Measurements from ENCODE around the gene HOXA5.

Gene HOXA5

DNA sequence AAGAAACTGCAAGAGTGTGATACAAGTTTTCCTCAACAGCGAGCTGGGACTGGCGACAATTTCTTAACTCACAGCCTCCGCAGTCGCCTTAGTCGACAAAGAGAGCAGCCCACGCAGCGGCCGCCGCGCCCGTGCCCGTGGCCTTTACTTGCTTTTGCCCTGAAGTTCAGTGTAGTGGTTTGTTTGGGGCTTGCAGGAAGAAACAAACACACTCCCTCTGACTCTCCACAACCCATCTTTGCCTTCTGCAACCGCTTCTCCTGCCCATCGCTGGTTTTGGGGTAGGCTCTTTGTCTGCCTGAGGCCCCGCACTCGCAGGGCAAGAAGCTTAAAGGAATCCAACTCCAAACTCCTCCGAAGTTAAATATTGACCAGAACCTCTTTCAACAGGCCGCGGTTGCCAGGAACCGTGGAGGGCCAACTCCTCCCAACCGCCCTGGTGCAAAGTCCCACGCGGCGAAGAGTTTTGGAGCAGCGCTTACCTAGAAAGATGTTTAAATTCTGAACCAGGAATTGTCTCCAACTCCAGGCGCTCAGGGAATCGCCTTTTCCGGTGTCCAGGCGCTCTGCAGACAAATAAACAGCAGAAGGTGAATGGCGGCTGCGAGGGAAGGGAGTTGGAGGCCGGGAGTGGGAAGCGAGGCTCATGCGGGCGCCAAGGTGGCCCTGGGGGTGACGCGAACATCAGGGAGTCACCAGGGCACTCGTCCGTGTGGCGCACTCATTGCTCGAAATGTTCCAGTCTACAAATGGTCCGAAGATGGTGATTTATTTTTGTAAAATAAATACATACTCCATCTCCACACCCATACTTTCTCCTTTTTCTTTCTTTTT, 21.2 kb downstream of the HOXA5 start:
- DNase-seq (ENCODE audit: low read depth in 1 of 2, low spot score in 1 of 2): no peak

DNA sequence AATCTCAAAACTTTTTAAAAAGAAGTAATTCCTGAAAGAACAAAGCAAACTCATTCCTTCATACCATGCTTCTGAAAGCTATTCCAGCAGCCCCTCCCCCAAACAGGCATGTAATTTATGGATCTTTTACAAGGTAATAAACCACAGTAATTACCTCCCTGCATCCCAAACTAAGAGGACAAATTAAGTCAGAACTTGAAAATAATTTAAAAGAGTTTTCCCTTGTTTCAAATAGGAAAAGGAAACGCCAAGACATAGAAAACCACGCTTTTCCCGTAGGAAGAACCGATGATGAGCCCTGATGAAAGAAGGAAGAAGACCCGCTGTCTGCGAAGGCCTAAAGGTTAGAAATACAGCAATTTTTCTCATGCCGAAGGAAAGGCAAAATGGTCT, 21.8 kb downstream of the HOXA5 start:
- DNase-seq (ENCODE audit: low read depth in 1 of 2, low spot score in 1 of 2): no peak

- no peak for DNase-seq (ENCODE audit: low read depth in 1 of 2, low spot score in 1 of 2)
These were observed 24.0 kb downstream of the HOXA5 start for GRCh38 chr7:27119412-27119911.

- DNase-seq (ENCODE audit: low read depth in 1 of 2, low spot score in 1 of 2): no peak
These were observed 24.9 kb downstream of the HOXA5 start for GRCh38 chr7:27118580-27118979.

- DNase-seq (ENCODE audit: low read depth in 1 of 2, low spot score in 1 of 2): no peak
These were observed 25.5 kb downstream of the HOXA5 start for GRCh38 chr7:27117887-27118491.

DNA sequence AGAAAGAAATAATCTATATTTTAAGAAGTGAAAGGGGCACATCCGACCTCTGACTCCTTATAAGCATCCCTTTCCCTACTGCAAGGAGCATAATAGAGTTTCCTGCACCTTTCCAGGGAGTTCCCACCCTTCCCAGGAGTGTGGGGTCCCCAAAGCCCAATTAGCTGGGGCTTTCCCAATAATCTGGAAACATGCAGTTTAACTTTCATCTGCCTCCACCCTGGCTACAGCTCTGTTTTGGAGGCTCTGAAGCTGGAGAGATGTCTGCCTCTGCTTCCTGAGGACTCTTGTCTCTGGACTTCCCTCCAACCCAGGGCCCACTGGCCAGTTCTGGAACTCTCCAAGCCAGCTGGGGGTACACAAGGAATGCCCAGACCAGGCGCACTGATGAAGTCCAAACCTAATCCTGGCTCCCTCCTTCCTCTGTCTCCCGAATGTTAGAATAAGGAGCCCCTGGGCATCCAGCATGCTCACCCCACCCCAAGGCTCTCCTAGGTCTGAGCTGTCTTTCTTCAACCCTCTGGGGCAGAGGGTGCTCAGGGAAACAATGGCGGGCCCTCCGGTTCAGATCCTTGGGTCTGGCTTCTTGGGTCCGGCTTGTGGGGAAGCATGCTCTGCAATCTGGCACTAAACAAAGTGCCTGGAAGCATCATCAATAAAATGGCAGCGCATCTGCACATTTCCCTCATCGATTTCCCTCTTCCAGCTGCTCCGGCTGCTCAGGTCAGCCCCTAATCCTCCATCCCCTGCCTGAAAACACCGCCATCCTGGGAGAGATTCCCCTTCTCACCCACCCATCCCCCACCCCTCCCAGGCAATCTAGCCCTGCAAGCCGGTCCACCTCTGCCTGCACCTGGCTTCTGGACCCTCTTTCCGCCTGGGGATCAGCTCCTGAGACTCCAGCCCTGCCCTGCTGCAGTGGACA, 26.3 kb downstream of the HOXA5 start:
- DNase-seq (ENCODE audit: low read depth in 1 of 2, low spot score in 1 of 2): no peak

DNA sequence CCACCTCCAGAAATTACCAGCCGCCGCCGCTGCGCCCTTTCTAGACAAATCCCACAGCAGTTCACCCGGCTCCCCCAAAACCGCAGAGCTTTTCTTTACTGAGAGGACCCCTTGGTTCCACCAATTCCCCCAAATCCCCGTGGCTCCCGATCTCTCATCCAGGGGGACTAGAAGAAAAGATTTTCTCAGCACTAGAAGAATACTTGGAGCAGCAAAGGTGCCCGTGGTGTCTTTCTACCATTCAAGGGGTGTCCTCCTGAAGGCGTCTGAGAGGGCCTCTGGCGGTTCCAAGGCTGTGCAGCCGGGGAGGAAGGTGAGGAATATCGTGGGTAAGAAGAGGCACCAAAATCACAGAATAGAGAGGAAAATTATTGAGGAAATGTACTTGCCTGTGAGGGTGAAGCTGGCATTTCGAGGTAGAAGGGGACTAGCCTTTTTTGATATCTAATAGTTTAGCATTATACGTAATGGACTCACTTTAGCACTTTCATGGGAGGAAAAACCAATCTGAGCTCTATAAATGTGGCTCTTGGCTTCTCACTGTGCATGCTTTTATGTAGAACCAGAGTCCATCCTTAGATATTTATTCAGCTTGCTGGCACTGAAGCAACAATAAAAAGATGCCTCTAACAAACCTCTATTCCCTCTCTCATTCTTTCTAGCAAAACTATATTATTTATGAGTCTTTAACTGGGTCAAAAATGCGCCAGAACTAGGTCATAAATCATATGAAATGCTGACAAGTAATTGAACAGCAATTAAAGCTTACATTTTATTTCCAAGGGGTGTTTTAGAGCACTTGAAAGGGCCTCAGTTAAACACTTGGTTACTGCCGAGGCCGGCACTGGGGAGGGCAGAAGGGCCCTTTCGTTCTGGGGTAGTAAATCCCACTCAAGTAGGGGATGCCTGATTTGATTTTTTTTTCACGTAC, 27.2 kb downstream of the HOXA5 start:
- DNase-seq (ENCODE audit: low read depth in 1 of 2, low spot score in 1 of 2): no peak

GRCh38 chr7:27115221-27116026, 28.1 kb downstream of the HOXA5 start:
- no peak for DNase-seq (ENCODE audit: low read depth in 1 of 2, low spot score in 1 of 2)

DNA sequence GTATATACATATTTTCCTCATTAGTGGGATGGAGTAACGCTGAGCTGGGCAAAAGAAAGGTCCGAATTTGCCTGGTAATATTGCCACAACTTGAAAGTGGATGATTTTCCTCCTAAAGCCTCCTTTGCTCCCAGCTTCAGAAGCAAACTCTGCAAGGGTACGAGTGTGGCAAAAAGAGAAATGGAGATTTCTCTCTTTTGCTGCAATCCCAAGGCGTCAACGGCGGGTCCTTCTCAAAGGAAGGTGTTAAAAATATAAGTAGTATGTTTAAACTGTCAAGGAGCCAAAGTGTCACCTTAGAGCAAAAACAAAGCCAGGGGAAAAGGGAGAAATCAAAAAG, 28.6 kb downstream of the HOXA5 start:
- no peak for DNase-seq (ENCODE audit: low read depth in 1 of 2, low spot score in 1 of 2)

- no peak for DNase-seq (ENCODE audit: low read depth in 1 of 2, low spot score in 1 of 2)
These were observed 29.3 kb downstream of the HOXA5 start for GRCh38 chr7:27113991-27114769.

DNA sequence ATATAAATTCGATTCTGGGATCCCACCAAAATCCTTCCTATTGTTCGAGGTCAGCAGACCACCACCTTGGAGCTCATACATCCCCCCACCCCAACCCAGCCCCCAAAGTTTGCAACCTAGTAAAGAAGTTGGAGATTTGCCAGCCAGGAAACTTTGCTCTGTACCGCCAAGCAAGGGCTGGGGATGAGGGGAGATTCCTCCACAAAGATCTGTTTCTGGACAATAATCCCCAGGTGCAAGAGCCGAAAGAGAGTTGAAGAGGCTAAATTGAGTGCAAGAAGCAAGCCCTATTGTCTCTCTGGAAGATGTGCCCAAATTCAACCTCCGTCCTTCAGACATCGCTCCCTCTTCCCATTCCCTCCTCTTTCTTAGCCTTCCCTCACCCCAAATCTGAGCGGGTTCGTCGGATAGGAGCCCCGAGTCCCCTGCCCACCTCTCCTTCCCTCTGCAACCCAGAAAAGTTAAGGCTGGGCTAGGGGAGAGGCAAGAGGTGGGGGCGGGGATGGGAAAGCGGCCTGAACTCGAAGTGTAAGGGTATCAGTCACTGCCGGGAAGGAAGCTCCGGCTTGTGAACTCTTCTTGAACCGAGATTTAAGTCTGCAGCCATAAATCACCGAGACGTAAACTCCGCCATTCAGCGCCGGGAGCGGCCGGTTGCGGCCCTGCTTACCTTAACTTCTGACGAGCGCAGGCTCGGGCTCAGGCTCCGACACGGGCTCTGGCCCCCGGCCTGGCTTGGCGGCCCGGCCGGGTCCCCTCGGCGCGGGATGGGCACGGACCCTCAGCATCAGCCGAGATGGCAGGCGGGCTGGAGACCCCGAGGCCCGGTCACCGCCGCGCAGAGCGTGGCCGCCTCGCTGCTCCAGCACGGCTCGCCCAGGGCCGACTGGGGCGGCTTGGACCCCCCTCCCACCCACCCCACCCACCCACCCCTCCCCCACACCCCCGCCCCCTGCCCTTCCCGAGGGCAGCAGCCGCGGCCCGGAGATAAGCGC, 30.2 kb downstream of the HOXA5 start:
- DNase-seq (ENCODE audit: low read depth in 1 of 2, low spot score in 1 of 2): no peak

DNA sequence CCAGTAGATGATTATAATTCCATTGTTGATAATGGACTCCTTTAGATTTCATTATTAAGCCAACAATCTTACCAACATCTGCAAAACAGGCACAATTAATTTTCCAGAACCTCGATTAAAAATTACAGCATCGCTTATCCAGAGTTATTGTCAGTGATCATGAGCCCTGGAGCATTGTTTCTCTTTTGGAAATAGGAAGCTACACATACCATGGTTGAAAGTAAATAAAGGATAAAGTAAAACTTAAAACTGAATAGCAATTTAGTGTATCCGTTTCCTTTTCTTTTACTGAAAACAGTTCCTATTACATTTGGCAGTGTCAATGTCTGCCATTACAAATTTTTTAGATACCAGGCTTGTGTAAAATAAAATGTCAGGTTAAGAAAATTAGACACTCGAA, 31.1 kb downstream of the HOXA5 start:
- DNase-seq (ENCODE audit: low read depth in 1 of 2, low spot score in 1 of 2): no peak

DNA sequence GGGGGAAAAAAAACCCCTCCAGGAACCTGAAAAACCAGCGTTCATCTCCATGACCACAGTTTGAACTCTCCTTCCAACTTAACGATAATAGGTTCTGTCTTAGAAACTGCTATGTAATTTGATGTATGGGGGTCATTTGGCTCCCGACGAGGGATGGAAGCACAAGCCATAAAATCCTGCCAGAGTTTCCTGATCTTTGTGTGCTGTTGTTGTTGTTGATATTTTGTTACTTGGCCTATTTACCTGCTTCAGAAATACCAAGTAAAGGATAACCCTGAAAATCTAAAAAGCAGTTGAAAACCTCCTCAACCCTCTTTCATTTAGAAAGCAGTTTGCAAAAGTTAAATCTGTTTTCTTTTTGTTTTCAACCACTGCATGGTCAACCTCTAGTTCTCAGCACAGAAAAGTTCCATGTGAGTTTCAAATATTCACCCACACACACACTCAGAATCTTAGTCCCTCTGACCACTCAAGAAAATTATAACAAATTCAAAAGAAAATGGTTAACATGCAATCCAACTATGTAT, 31.7 kb downstream of the HOXA5 start:
- no peak for DNase-seq (ENCODE audit: low read depth in 1 of 2, low spot score in 1 of 2)

- no peak for DNase-seq (ENCODE audit: low read depth in 1 of 2, low spot score in 1 of 2)
These were observed 32.3 kb downstream of the HOXA5 start for GRCh38 chr7:27111042-27111750.

- no peak for DNase-seq (ENCODE audit: low read depth in 1 of 2, low spot score in 1 of 2)
These were observed 33.1 kb downstream of the HOXA5 start for GRCh38 chr7:27110186-27111031.
